Measurements from ENCODE around the gene NBAS.

Gene NBAS

DNA sequence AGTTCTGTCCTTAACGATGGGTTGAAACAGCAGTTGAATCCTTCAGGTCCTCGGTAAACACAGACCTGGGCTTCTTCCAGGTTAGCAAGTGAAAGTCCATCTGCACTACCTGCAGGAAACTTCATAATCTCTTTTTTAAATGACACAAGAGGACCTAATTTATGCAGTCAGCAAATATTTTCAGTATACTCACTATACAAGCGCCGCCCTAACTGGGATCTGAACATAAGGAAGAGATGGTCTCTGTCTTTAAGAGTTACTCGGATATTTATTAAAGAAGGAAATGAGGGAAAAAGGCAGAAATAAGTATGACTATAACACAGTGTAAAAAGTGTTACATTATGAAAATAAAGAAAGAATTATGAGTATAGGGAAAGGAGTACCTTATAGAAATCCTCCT is 103.3 kb downstream of the NBAS start:
- H3K4me3 Mint-ChIP-seq = no peak overlapping the region
- TF ChIP-seq, protein P1, sequence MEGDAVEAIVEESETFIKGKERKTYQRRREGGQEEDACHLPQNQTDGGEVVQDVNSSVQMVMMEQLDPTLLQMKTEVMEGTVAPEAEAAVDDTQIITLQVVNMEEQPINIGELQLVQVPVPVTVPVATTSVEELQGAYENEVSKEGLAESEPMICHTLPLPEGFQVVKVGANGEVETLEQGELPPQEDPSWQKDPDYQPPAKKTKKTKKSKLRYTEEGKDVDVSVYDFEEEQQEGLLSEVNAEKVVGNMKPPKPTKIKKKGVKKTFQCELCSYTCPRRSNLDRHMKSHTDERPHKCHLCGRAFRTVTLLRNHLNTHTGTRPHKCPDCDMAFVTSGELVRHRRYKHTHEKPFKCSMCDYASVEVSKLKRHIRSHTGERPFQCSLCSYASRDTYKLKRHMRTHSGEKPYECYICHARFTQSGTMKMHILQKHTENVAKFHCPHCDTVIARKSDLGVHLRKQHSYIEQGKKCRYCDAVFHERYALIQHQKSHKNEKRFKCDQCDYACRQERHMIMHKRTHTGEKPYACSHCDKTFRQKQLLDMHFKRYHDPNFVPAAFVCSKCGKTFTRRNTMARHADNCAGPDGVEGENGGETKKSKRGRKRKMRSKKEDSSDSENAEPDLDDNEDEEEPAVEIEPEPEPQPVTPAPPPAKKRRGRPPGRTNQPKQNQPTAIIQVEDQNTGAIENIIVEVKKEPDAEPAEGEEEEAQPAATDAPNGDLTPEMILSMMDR (IDR thresholded peaks at IDR 0.05; ENCODE audit: unreplicated experiment in 3 of 3) = no peak
- H3K27me3 Mint-ChIP-seq (ENCODE audit: low read depth) = no peaks in the 10 kb centered on the region
- peaks cover 47% of the 10 kb centered on the region for H3K36me3 Mint-ChIP-seq (ENCODE audit: low read depth)
- H3K4me1 Mint-ChIP-seq = no peaks in the 10 kb centered on the region
- H3K9me3 Mint-ChIP-seq = no peaks in the 10 kb centered on the region
- no peak overlapping the region for H3K27ac Mint-ChIP-seq

DNA sequence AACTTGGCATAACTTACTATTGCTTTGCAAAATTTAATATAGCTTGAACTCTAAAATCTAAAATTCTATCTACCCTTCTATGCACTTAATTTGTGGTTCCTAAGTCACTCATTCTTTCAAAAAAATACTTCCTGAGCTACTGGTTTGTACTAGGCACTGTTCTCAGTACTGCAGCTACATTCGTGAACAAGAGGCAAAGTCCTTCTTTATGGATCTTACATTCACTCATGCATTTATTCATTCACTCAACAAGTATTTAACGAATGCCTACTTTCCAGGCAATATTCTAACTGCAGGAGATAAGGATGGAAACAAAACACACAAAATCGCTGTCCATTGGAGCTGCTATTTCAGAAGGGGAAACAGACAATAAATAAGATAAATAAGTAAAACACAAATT is 104.8 kb downstream of the NBAS start:
- no peaks in the 10 kb centered on the region for H3K27me3 Mint-ChIP-seq (ENCODE audit: low read depth)
- no peaks in the 10 kb centered on the region for H3K9me3 Mint-ChIP-seq
- peaks cover 49% of the 10 kb centered on the region for H3K36me3 Mint-ChIP-seq (ENCODE audit: low read depth)
- H3K27ac Mint-ChIP-seq = no peak overlapping the region
- TF ChIP-seq, protein P1 (IDR thresholded peaks at IDR 0.05; ENCODE audit: unreplicated experiment in 3 of 3) = no peak
- no peak overlapping the region for H3K4me3 Mint-ChIP-seq
- no peaks in the 10 kb centered on the region for H3K4me1 Mint-ChIP-seq

DNA sequence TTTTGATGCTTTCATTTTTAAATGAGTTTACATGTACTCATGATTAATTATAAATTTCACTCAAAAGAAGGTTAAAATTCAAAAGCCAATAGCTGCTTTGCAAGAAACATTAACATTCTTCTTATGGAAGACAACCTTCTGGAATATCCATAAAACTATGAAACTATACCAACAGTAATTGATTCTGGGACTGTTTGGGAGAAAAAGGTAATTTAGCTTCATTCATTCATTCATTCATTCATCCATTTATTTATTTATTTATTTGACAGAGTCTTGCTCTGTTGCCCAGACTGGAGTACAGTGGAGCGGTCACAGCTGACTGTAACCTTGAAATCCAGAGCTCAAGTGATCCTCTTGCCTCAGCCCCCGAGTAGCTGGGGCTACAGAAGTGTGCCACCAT is 110.3 kb downstream of the NBAS start:
- Mint-ChIP-seq H3K4me1 (no peaks in the 10 kb centered on the region), H3K4me3 (no peak overlapping the region), H3K9me3 (peaks cover 5% of the 10 kb centered on the region), H3K36me3 (ENCODE audit: low read depth) (peaks cover 35% of the 10 kb centered on the region), H3K27me3 (ENCODE audit: low read depth) (no peaks in the 10 kb centered on the region), H3K27ac (no peak overlapping the region)
- TF ChIP-seq, protein P1 (IDR thresholded peaks at IDR 0.05; ENCODE audit: unreplicated experiment in 3 of 3) = no peak

DNA sequence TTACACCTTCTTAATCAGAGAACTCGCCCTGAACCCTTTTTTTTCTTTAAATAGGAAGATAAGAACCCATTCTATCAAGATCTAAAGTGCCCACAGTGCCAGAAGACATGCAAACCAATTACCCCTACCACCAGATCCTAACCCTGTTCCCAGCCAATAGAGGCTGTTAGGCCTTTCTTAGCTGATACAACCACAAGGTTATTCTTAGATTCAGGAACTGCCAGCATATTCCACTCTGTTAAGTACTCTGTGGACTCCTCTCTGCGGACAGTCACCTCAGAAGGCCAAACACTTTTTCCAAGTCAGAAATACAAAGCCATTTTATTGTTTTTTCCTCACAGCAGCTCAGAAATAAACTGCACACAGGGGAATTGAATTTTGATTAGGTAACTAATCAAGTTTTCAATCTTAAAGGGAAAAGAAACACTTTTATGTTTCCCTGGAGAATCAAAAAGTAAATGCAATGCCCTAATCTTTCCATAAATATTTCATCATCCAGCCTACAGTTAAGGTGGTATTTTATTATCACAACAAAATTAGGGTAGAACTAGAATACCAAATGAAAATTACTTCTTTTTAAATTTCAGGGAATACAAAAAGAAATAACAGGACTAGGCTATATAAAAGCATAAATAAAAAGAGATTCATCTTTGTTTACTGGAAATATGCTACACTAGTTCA is 111.4 kb downstream of the NBAS start:
- Mint-ChIP-seq H3K4me1 (no peaks in the 10 kb centered on the region), H3K36me3 (ENCODE audit: low read depth) (peaks cover 38% of the 10 kb centered on the region), H3K9me3 (peaks cover 8% of the 10 kb centered on the region), H3K4me3 (no peak overlapping the region), H3K27me3 (ENCODE audit: low read depth) (no peaks in the 10 kb centered on the region), H3K27ac (no peak overlapping the region)
- TF ChIP-seq, protein P1 (IDR thresholded peaks at IDR 0.05; ENCODE audit: unreplicated experiment in 3 of 3) = no peak

DNA sequence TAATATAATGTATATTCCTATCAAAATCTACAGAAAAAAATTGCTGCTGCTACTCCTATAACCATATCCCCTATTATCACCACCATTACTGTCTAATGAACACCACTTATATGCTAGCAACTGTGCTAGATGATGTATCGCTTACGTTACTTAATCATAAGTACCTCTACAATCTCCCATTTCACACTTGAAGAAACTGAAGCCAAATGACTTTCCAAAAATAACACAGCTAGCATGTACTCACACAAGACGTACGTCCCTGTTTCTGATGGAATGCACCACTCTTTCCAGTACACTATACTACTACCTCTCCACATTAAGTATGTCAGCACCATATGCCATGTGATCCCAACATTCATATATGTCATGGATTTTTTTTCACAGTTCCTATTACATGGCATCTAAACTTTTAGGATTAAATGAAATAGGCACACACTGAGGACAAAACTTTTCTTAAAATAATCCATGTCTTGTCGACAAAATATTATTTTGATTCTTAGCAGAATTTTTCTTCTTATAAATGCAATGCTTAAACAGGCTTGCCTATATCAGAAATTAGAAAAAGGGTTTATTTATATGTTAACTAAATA is 112.8 kb downstream of the NBAS start:
- H3K36me3 Mint-ChIP-seq (ENCODE audit: low read depth) = peaks cover 39% of the 10 kb centered on the region
- H3K27me3 Mint-ChIP-seq (ENCODE audit: low read depth) = no peaks in the 10 kb centered on the region
- no peak overlapping the region for H3K4me3 Mint-ChIP-seq
- H3K9me3 Mint-ChIP-seq = peaks cover 8% of the 10 kb centered on the region
- TF ChIP-seq, protein P1 (IDR thresholded peaks at IDR 0.05; ENCODE audit: unreplicated experiment in 3 of 3) = no peak
- no peaks in the 10 kb centered on the region for H3K4me1 Mint-ChIP-seq
- no peak overlapping the region for H3K27ac Mint-ChIP-seq

DNA sequence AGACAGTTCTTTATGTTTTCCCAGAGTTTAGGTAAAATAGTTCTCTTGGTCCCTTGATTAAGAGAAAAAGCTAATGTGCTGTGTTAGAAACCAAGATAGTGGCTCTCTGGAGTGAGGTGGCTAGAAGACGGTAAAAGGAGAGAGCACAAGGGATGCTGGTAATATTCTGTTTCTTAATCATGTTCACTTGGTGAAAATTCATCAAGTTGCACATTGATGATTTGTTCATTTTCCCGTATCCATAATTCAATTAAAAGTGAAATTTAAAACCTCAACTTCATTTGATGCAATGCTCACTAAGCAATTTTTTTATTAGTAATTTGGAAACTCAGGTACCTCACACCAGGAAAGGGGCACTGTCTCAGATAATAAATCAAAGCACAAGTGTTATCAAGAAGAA is 113.8 kb downstream of the NBAS start:
- TF ChIP-seq, protein P1 (IDR thresholded peaks at IDR 0.05; ENCODE audit: unreplicated experiment in 3 of 3) = no peak
- Mint-ChIP-seq H3K4me1 (no peaks in the 10 kb centered on the region), H3K4me3 (no peak overlapping the region)

More for the DNA sequence above, 113.8 kb downstream of the NBAS start:
- H3K9me3 Mint-ChIP-seq = peaks cover 8% of the 10 kb centered on the region
- H3K27me3 Mint-ChIP-seq (ENCODE audit: low read depth) = no peaks in the 10 kb centered on the region
- no peak overlapping the region for H3K27ac Mint-ChIP-seq
- peaks cover 35% of the 10 kb centered on the region for H3K36me3 Mint-ChIP-seq (ENCODE audit: low read depth)
